Liver (tissue), 3 donors: ENCODE results near the gene ARMC12.

Experiments used
- CTCF ChIP-seq: fragments of 150-350 bp; IDR thresholded peaks from 2 replicates; pipeline ENCODE4 v1.5.1; 2017; ENCODE audit warnings: improper control_type of control experiment, low read depth, low read length; ENCODE audit not compliant: missing input control
- MAX ChIP-seq: IDR thresholded peaks from 2 replicates; pipeline ENCODE4 v1.6.1; 2016; ENCODE audit warnings: antibody characterized with exemption
- RXRA ChIP-seq, 2 donors: IDR thresholded peaks; 2 replicates each; pipeline ENCODE4 v1.6.1; 2017 to 2018; ENCODE audit warnings: antibody characterized with exemption in 2 of 2, mild to moderate bottlenecking in 1 of 2
- donor health status: healthy.
- donor health status: healthy.

- TF ChIP-seq RXRA (IDR thresholded peaks at IDR 0.05), result no peak
- no peak for TF ChIP-seq CTCF
- no peak for TF ChIP-seq MAX
Observed at GRCh38 chr6:35786810-35787209, 50.0 kb downstream of the ARMC12 start.
